ENCODE data around the gene ZNF138.

- TF ChIP-seq CTCF (IDR thresholded peaks at IDR 0.05; ENCODE audit: low read depth, low read length) (no peak), EZH2phosphoT487 (IDR thresholded peaks at IDR 0.05; ENCODE audit: low read depth) (no peak)
Observed at GRCh38 chr7:64849250-64849923, 55.2 kb downstream of the ZNF138 start.
